Suprapubic skin (tissue), 4 donors: Measurements from ENCODE around the gene OR9I1. TPM values are rescaled to one million over a fixed set of nuclear protein-coding genes. Genes with fewer than 3 reads are reported as not detected.

Source experiments
- DNase-seq, 2 donors: peaks; one replicate each; pipeline ENCODE4 v3.0.0-alpha.2; 2019; ENCODE audit warnings: low spot score in 2 of 2
- H3K27ac ChIP-seq: fragments of 200-600 bp; sonication (generic); one replicate; pipeline ENCODE4 v1.5.1; 2019
- H3K27me3 ChIP-seq: fragments of 200-600 bp; sonication (generic); one replicate; pipeline ENCODE4 v1.5.1; 2019
- H3K36me3 ChIP-seq: fragments of 200-600 bp; sonication (generic); one replicate; pipeline ENCODE4 v1.5.1; 2019
- H3K4me1 ChIP-seq: fragments of 200-600 bp; sonication (generic); one replicate; pipeline ENCODE4 v1.5.1; 2019
- H3K4me3 ChIP-seq: fragments of 200-600 bp; sonication (generic); one replicate; pipeline ENCODE4 v1.5.1; 2019; ENCODE audit warnings: mild to moderate bottlenecking
- H3K9me3 ChIP-seq: fragments of 200-600 bp; sonication (generic); one replicate; pipeline ENCODE4 v1.5.1; 2019
- EP300 ChIP-seq: sonication (generic); formaldehyde crosslinking; IDR thresholded peaks from one replicate; pipeline ENCODE4 v1.6.1; 2017; ENCODE audit warnings: antibody characterized with exemption
- POLR2A ChIP-seq, 2 donors: fragments of 450-650 bp; IDR thresholded peaks; one replicate each; pipeline ENCODE4 v1.6.1; 2017; ENCODE audit warnings: antibody characterized with exemption in 2 of 2, mild to moderate bottlenecking in 2 of 2, moderate library complexity in 2 of 2
- POLR2AphosphoS5 ChIP-seq, 3 donors: sonication (generic); formaldehyde crosslinking; IDR thresholded peaks; one replicate each; pipeline ENCODE4 v1.6.1; 2017; ENCODE audit warnings: antibody characterized with exemption in 3 of 3
- WGBS: methylation state at CpG from one replicate; pipeline ENCODE4 v1.1.5; 2018; 5-methylcytosine and 5-hydroxymethylcytosine counted together
- total RNA-seq, 4 donors: library from RNA; depleted of rRNA; stranded (reverse); fragments of >200 nt; gene quantifications; one replicate each; pipeline ENCODE4 v1.1.0, GENCODE V29; 2016
- TF ChIP-seq, protein P1 (sequence below), 2 donors: fragments of 200-600 bp in 1 of 2; fragments of 450-650 bp in 1 of 2; sonication (generic) in 1 of 2; IDR thresholded peaks; one replicate each; pipeline ENCODE4 v1.5.1; 2016 to 2019; ENCODE audit warnings: antibody characterized with exemption in 2 of 2, mild to moderate bottlenecking in 1 of 2, moderate library complexity in 1 of 2

The OR9I1 gene
- total RNA-seq, 4 donors from 2014 or later = not detected

DNA sequence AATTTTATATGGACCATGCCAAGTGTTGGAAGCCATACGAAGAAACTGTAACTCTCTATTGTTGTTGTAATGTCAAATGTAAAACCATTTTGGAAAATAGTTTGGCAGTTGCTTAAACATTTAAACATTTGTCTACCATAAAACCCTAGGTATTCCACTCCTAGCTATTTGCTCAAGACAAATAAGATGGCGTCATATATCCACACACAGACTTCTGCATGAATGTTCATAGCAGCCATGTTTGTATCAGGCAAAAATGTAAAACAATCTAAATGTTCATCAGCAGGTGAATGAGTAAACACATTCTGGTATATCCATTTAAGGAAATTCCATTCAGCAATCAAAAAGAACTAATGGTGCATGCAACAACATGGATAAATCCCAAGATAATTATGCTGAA, 27.9 kb downstream of the OR9I1 start:
- Histone ChIP-seq H3K4me3 (no peak overlapping the region), H3K27ac (no peak overlapping the region), H3K27me3 (no peaks in the 10 kb centered on the region), H3K36me3 (no peaks in the 10 kb centered on the region), H3K9me3 (no peaks in the 10 kb centered on the region), H3K4me1 (no peaks in the 10 kb centered on the region)
- no peak for DNase-seq
- TF ChIP-seq POLR2AphosphoS5 (IDR thresholded peaks at IDR 0.05) = no peak
- TF ChIP-seq, protein P1, sequence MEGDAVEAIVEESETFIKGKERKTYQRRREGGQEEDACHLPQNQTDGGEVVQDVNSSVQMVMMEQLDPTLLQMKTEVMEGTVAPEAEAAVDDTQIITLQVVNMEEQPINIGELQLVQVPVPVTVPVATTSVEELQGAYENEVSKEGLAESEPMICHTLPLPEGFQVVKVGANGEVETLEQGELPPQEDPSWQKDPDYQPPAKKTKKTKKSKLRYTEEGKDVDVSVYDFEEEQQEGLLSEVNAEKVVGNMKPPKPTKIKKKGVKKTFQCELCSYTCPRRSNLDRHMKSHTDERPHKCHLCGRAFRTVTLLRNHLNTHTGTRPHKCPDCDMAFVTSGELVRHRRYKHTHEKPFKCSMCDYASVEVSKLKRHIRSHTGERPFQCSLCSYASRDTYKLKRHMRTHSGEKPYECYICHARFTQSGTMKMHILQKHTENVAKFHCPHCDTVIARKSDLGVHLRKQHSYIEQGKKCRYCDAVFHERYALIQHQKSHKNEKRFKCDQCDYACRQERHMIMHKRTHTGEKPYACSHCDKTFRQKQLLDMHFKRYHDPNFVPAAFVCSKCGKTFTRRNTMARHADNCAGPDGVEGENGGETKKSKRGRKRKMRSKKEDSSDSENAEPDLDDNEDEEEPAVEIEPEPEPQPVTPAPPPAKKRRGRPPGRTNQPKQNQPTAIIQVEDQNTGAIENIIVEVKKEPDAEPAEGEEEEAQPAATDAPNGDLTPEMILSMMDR (IDR thresholded peaks at IDR 0.05) = no peak
- TF ChIP-seq EP300 = no peak
- TF ChIP-seq POLR2A (IDR thresholded peaks at IDR 0.05) = no peak
- WGBS = 89% methylated on average over 2 of the region's 2 CpGs

DNA sequence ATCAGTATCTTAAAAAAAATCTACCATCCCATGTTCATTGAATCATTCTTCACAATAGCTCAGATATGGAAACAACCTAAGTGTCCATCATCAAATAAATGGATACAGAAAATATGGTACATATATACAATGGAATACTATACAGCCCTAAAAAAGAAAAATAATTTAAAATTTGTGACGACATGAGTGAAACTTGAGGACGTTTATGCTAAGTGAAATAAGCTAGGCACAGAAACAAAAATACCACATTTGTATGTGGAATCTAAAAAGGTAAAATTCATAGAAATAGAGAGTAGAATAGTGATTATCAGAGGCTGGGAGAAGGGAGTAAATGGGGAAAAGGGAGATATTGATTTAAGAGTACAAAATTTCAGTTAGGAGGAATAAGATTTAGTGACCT, 38.8 kb downstream of the OR9I1 start:
- Histone ChIP-seq H3K9me3 (no peaks in the 10 kb centered on the region), H3K4me1 (no peaks in the 10 kb centered on the region), H3K36me3 (no peaks in the 10 kb centered on the region), H3K4me3 (no peak overlapping the region), H3K27me3 (no peaks in the 10 kb centered on the region), H3K27ac (no peak overlapping the region)
- TF ChIP-seq POLR2AphosphoS5 (IDR thresholded peaks at IDR 0.05) (no peak), POLR2A (IDR thresholded peaks at IDR 0.05) (no peak), EP300 (no peak)
- TF ChIP-seq, protein P1 (IDR thresholded peaks at IDR 0.05) = no peak
- no peak for DNase-seq
- 63% methylated on average over 2 of the region's 2 CpGs for WGBS

DNA sequence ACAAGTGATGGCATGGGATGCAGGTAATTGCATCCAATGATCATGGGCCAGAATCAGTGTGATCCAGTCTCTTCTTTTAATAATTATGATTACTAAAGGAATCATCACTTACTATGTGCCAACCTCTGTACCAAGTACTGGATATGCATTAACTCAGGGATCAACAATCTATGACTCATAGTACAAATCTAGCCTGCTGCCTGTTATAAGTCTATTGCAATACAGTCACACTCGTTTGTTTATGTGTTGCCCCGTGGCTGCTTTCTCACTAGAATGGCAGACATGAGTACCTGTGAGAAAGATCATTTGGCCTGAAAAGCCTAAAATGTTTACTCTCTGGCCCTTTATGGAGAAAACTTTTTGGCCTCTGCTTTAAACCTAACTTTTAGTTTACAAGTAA, 49.5 kb downstream of the OR9I1 start:
- 42% methylated on average over 2 of the region's 2 CpGs for WGBS
- Histone ChIP-seq H3K9me3 (no peaks in the 10 kb centered on the region), H3K4me1 (no peaks in the 10 kb centered on the region), H3K27me3 (no peaks in the 10 kb centered on the region), H3K27ac (no peak overlapping the region), H3K36me3 (no peaks in the 10 kb centered on the region), H3K4me3 (no peak overlapping the region)
- no peak for TF ChIP-seq POLR2AphosphoS5 (IDR thresholded peaks at IDR 0.05)
- DNase-seq = no peak

DNA sequence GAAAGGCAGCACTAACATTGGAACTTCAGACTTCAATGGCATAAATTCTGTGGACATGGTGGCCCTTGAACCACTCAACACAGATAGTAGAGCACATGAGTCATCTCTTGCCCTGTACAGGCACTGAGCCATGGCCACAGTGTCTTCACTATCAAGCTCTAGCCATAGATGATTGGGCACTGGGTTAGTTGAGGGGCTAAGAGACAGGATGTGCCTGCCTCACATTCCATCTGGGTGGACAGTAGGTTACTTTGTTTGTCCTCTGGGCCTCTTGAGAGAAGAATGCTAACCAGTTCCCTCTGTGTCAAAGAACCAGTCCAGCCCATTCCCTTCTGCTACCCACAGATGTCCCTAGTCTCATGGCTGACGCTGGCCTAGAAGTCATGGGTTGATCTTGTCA, 54.7 kb downstream of the OR9I1 start:
- no peak for TF ChIP-seq EP300
- TF ChIP-seq POLR2AphosphoS5 (IDR thresholded peaks at IDR 0.05) = no peak
- TF ChIP-seq, protein P1 (IDR thresholded peaks at IDR 0.05) = no peak
- TF ChIP-seq POLR2A (IDR thresholded peaks at IDR 0.05) = no peak
- WGBS = 60% methylated on average over 1 of the region's 1 CpG
- no peaks in the 10 kb centered on the region for H3K36me3 ChIP-seq
- H3K27ac ChIP-seq = no peak overlapping the region
- H3K9me3 ChIP-seq = no peaks in the 10 kb centered on the region
- H3K4me3 ChIP-seq = no peak overlapping the region
- DNase-seq = no peak
- H3K27me3 ChIP-seq = no peaks in the 10 kb centered on the region
- H3K4me1 ChIP-seq = no peaks in the 10 kb centered on the region

DNA sequence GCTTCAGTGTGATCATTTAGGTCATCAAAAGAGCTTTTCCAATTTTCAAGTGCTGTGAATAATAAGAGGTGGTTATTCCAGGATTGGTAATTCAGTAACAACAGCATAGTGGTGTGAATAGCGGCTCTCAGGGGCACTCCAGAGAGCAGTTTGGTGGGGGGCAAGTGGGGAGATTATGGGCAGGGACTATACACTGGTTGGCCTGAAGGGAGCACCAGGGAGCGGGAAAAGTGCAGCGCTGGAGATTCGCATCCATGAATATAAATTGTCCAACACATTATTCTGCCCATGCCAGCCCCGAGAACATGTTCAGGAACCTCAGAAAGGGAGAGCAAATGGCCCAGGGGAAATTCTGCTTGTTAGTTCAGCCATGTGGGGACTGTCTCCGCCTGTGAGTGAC, 56.7 kb downstream of the OR9I1 start:
- H3K27ac ChIP-seq = no peak overlapping the region
- no peaks in the 10 kb centered on the region for H3K36me3 ChIP-seq
- H3K4me3 ChIP-seq = no peak overlapping the region
- no peaks in the 10 kb centered on the region for H3K9me3 ChIP-seq
- WGBS = 93% methylated on average over 6 of the region's 6 CpGs
- DNase-seq = no peak
- H3K27me3 ChIP-seq = no peaks in the 10 kb centered on the region
- H3K4me1 ChIP-seq = no peaks in the 10 kb centered on the region
- TF ChIP-seq POLR2A (IDR thresholded peaks at IDR 0.05) = no peak
- TF ChIP-seq EP300 = no peak
- TF ChIP-seq, protein P1 (IDR thresholded peaks at IDR 0.05) = no peak
- no peak for TF ChIP-seq POLR2AphosphoS5 (IDR thresholded peaks at IDR 0.05)

DNA sequence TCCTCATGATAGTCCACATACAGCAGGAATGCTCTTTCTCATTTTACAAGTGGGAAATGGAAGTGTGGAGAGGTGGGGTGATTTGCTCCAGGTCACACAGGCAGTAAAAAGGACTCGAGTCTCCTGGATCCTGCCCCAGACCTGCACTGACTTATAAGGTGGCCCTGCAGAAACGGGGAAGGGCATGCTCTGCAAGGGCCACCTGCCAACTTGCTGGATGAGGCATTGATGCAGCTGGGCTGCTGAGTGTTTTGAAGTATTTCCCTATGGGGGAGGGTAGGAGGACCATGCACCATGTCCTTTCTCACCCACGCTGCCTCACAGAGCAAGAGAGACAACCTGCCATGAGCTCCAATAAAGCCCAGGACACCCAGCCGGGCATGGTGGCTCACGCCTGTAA, 57.6 kb downstream of the OR9I1 start:
- WGBS = 57% methylated on average over 5 of the region's 5 CpGs

More for the DNA sequence above, 57.6 kb downstream of the OR9I1 start:
- no peaks in the 10 kb centered on the region for H3K9me3 ChIP-seq
- H3K27me3 ChIP-seq = no peaks in the 10 kb centered on the region
- no peaks in the 10 kb centered on the region for H3K36me3 ChIP-seq
- no peak overlapping the region for H3K27ac ChIP-seq
- no peak for TF ChIP-seq EP300
- TF ChIP-seq, protein P1 (IDR thresholded peaks at IDR 0.05) = no peak
- TF ChIP-seq POLR2AphosphoS5 (IDR thresholded peaks at IDR 0.05) = no peak
- TF ChIP-seq POLR2A (IDR thresholded peaks at IDR 0.05) = no peak
- DNase-seq = no peak
- no peak overlapping the region for H3K4me3 ChIP-seq
- H3K4me1 ChIP-seq = no peaks in the 10 kb centered on the region
